PC-9 (cell line): ENCODE data around the gene PAPOLG. TPM values are rescaled to one million over a fixed set of nuclear protein-coding genes. Genes with fewer than 3 reads are reported as not detected.

ENCODE experiments used
- Bru-seq: library from RNA; stranded (reverse); fragments of 400-500 nt; gene quantifications from one replicate; lab custom pipeline; 2021; lab: Mats Ljungman, UMichigan
- BruChase-seq, 2 experiments: library from RNA; stranded (reverse); fragments of 400-500 nt; gene quantifications; one replicate each; lab custom pipeline; 2021; lab: Mats Ljungman, UMichigan
- BruUV-seq: library from RNA; stranded (reverse); fragments of 400-500 nt; replicated peaks from 2 replicates; lab custom pipeline; 2021; lab: Mats Ljungman, UMichigan
- CTCF ChIA-PET: fragments of 300-600 bp; sonication (Branson Sonifier 250); formaldehyde crosslinking; loops from one replicate; lab custom pipeline; 2022; ENCODE audit warnings: antibody characterized with exemption; lab: Charles Lee
- POLR2A ChIA-PET: fragments of 300-600 bp; sonication (Branson Sonifier 250); formaldehyde crosslinking; loops from one replicate; lab custom pipeline; 2022; ENCODE audit warnings: antibody characterized with exemption; ENCODE audit not compliant: unreplicated experiment; lab: Charles Lee
- DNase-seq, 2 experiments: peaks; one replicate each; pipeline versions ENCODE4 v3.0.0 to v3.0.0-alpha.2; 2015 to 2022; ENCODE audit warnings: mixed read lengths in 1 of 2
- H2AFZ ChIP-seq: fragments of 200-600 bp; sonication (generic); 2 replicates; pipeline ENCODE4 v1.8.1; 2017; ENCODE audit warnings: antibody characterized with exemption
- H3F3A ChIP-seq: fragments of 200-600 bp; sonication (generic); 2 replicates; pipeline ENCODE4 v1.8.1; 2017; ENCODE audit warnings: antibody characterized with exemption, mild to moderate bottlenecking, low read depth; ENCODE audit not compliant: insufficient read depth
- H3K27ac ChIP-seq: fragments of 200-600 bp; sonication (generic); 2 replicates; pipeline ENCODE4 v1.6.1; 2016; ENCODE audit warnings: mixed run types
- H3K27me3 ChIP-seq: fragments of 200-600 bp; sonication (generic); 2 replicates; pipeline ENCODE4 v1.6.1; 2016; ENCODE audit warnings: low read depth, mixed run types; ENCODE audit not compliant: insufficient read depth
- H3K36me3 ChIP-seq: fragments of 200-600 bp; sonication (generic); 2 replicates; pipeline ENCODE4 v1.6.1; 2016; ENCODE audit warnings: low read depth, mixed run types
- H3K4me1 ChIP-seq: fragments of 200-600 bp; sonication (generic); replicated peaks from 2 replicates; pipeline ENCODE4 v1.6.1; 2016; ENCODE audit warnings: mixed run types; ENCODE audit not compliant: insufficient read depth
- H3K4me2 ChIP-seq: fragments of 200-600 bp; sonication (generic); 2 replicates; pipeline ENCODE4 v1.6.1; 2017; ENCODE audit warnings: mixed run types
- H3K4me3 ChIP-seq: fragments of 200-600 bp; sonication (generic); 2 replicates; pipeline ENCODE4 v1.6.1; 2016; ENCODE audit warnings: mixed run types
- H3K79me2 ChIP-seq: fragments of 200-600 bp; sonication (generic); 2 replicates; pipeline ENCODE4 v1.6.1; 2017; ENCODE audit warnings: low read depth, mixed run types
- H3K9me2 ChIP-seq: fragments of 200-600 bp; sonication (generic); 2 replicates; pipeline ENCODE4 v1.8.1; 2017; ENCODE audit warnings: mild to moderate bottlenecking; ENCODE audit not compliant: insufficient read depth
- H3K9me3 ChIP-seq: fragments of 200-600 bp; sonication (generic); 2 replicates; pipeline ENCODE4 v1.8.1; 2016; ENCODE audit warnings: low read depth; ENCODE audit not compliant: insufficient read depth
- H4K20me1 ChIP-seq: fragments of 200-600 bp; sonication (generic); 2 replicates; pipeline ENCODE4 v1.8.1; 2017; ENCODE audit not compliant: insufficient read depth
- EZH2 ChIP-seq: fragments of 200-600 bp; sonication (generic); IDR thresholded peaks from 2 replicates; pipeline ENCODE4 v1.8.0; 2017; ENCODE audit warnings: antibody characterized with exemption, low read depth
- intact Hi-C: fragments of 100-400 bp; cut with micrococcal nuclease; formaldehyde crosslinking; loops from one replicate; pipeline ENCODE4 v1.10.0; 2022; ENCODE audit not compliant: unreplicated experiment
- long read RNA-seq: library from polyadenylated mRNA; stranded (forward); transcript quantifications from one replicate; pipeline ENCODE4 v2.0.0, GENCODE V29; 2022
- total RNA-seq: library from RNA; stranded (reverse); gene quantifications from 2 replicates; pipeline ENCODE4 v1.2.3, GENCODE V29; 2021
- TF ChIP-seq, protein P1 (sequence below): fragments of 200-600 bp; sonication (generic); conservative IDR thresholded peaks from 2 replicates; pipeline ENCODE4 v1.6.1; 2017; ENCODE audit warnings: mixed run types, antibody characterized with exemption, mild to moderate bottlenecking, moderate library complexity

PAPOLG gene
- 13.5 and 13.7 TPM in 2 replicates for total RNA-seq
- percentile 82 among the genes with signal in this experiment for Bru-seq, nascent RNA
- BruChase-seq, experiment 1, labeled RNA remaining after a 2-hour chase: percentile 82 among the genes with signal in this experiment
- percentile 70 among the genes with signal in this experiment for BruChase-seq, experiment 2, labeled RNA remaining after a 6-hour chase
- long read RNA-seq, full-length matches to known transcripts: 5 of 9 reads
- long read RNA-seq, partial matches to known transcripts: 1 of 9 reads
- long read RNA-seq, other reads (novel, unspliced or antisense): 3 of 9 reads

DNA sequence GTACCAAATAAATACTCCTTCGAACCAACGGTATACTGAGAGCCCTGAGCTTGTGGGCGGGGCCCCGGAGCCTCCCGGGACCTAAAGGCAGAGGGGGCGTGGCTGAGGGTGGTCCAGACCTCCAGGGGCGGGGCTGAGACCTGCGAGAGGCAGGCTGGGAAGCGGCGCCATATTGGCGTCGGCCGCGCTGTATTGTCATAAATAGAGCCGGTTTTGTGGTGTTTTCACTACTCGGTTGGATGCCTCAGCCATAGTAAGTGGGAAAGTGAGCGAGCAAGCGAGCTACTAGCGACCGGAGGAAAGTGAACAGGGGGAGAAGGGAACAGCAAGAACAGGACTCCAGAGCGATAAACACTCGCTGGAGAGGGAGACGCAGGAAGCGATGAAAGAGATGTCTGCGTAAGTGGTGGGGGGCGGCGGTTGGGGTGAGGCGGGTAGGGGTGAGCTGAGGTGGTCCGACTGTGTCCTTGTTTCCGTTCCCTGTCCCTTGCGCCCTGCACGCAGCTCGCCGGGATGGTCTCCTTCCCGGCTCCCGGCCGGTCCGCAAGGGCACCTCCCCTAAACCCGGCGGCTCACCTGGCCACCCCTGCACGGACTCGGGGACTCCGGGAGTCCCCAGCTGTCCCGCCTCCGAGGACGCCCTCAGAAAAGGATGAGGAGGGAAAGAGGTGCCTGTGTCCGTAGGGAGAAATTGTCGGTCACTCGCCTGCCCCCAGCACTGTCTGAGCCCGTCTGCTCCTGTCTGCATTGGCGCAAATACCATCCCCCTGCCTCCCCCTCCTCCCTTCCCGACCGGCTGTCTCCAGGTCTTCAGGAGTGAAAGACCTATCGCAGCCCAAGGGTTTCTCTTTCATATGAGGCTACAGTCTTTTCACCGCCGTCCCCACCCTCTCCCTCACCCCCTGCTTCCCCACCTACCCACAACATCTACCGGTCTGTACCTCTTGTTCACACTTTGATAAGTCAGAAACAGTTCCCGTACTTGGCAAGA is at the start of gene PAPOLG:
PAPOLG (plus strand) TSS at position 172 of the 991 bp plus-strand sequence; CDS start at position 383, 211 bp downstream.
- Histone ChIP-seq H3K27me3 (no peaks in the 10 kb centered on the region), H3K9me2 (no peaks in the 10 kb centered on the region), H3K4me2 (peak within 1 kb of the TSS; percentile 98), H4K20me1 (0 out of 2 replicates have a peak, but pooled peaks cover 9% of the 10 kb centered on the region), H3F3A (0 out of 2 replicates have a peak, but pooled peaks cover 4% of the 10 kb centered on the region), H3K27ac (peak within 1 kb of the TSS; percentile 41; the same call in 1 of the 2 replicates), H2AFZ (peak within 1 kb of the TSS; percentile 96), H3K4me1 (peaks cover 18% of the 10 kb centered on the region), H3K79me2 (peaks cover 39% of the 10 kb centered on the region), H3K4me3 (peak within 1 kb of the TSS; percentile 73), H3K9me3 (no peaks in the 10 kb centered on the region), H3K36me3 (0 out of 2 replicates have a peak, but pooled peaks cover 8% of the 10 kb centered on the region)
- BruUV-seq: TSS peak; percentile 41
- intact Hi-C loops: no loop called here
- CTCF ChIA-PET: interaction anchor here (0.6 kb wide), 1 partner anchor 51 kb away, joined by 3 read pairs; no protein-coding TSS in a partner anchor
- POLR2A ChIA-PET: interaction anchor here (0.6 to 0.8 kb wide), 8 partner anchors 9 to 259 kb away, joined by 3 to 14 read pairs (median 4); no protein-coding TSS in a partner anchor
- peak; percentile 85 to 95 for DNase-seq
- TF ChIP-seq, protein P1, sequence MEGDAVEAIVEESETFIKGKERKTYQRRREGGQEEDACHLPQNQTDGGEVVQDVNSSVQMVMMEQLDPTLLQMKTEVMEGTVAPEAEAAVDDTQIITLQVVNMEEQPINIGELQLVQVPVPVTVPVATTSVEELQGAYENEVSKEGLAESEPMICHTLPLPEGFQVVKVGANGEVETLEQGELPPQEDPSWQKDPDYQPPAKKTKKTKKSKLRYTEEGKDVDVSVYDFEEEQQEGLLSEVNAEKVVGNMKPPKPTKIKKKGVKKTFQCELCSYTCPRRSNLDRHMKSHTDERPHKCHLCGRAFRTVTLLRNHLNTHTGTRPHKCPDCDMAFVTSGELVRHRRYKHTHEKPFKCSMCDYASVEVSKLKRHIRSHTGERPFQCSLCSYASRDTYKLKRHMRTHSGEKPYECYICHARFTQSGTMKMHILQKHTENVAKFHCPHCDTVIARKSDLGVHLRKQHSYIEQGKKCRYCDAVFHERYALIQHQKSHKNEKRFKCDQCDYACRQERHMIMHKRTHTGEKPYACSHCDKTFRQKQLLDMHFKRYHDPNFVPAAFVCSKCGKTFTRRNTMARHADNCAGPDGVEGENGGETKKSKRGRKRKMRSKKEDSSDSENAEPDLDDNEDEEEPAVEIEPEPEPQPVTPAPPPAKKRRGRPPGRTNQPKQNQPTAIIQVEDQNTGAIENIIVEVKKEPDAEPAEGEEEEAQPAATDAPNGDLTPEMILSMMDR: no peak
- no peak for TF ChIP-seq EZH2

DNA sequence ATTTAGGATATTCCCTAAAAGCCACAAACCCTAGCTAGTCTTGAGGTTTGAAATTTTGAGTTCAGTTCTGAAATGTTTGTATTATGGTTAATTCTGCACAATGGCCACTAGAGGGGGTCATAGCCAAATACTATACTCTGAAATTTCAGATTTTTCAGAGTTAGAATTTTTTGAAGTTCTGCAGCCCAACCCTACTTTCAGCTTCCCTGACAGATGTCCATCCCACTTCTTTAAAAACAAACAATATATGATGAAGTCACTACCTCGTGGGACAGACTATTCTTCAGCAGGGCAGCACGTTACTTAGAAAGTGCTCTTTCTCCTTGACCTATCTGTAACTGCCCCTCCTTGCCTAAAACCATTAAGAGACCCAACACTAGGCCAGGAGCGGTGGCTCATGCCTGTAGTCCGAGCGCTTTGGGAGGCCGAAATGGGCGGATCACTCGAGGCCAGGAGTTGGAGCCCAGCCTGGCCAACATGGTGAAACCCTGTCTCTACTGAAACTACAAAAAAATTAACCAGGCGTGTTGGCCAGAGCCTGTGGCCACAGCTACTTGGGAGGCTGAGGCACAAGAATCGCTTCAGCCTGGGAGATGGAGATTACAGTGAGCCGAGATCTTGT is 48.2 kb upstream of the PAPOLG start:
- no peak overlapping the region; the same call in 1 of the 2 replicates for H2AFZ ChIP-seq

More for the DNA sequence above, 48.2 kb upstream of the PAPOLG start:
- no peaks in the 10 kb centered on the region for H3F3A ChIP-seq
- intact Hi-C loops: loop anchor here (1.0 to 10.0 kb wide), 2 partner anchors 291 to 1197 kb away; partner anchors contain the start of gene COMMD1
- no peaks in the 10 kb centered on the region for H3K36me3 ChIP-seq
- no peak for TF ChIP-seq EZH2
- TF ChIP-seq, protein P1: peak; percentile 94
- H3K9me3 ChIP-seq: no peaks in the 10 kb centered on the region
- no peaks in the 10 kb centered on the region for H4K20me1 ChIP-seq
- no TSS peak for BruUV-seq
- no peaks in the 10 kb centered on the region for H3K4me1 ChIP-seq
- ChIA-PET POLR2A (interaction anchor here (0.6 kb wide), 1 partner anchor 49 kb away, joined by 4 read pairs; no protein-coding TSS in a partner anchor), CTCF (interaction anchor here (0.5 to 0.8 kb wide), 3 partner anchors 11 to 390 kb away, joined by 3 to 6 read pairs (median 3); no protein-coding TSS in a partner anchor)
- no peaks in the 10 kb centered on the region for H3K9me2 ChIP-seq
- H3K27ac ChIP-seq: no peak overlapping the region
- no peaks in the 10 kb centered on the region for H3K79me2 ChIP-seq
- H3K4me3 ChIP-seq: no peak overlapping the region
- peak in 1 of 2 experiments; percentile 53 for DNase-seq
- H3K27me3 ChIP-seq: no peaks in the 10 kb centered on the region
- peak overlapping the region; percentile 20; the same call in 1 of the 2 replicates for H3K4me2 ChIP-seq
